GM18507 (cell line): ENCODE results near the gene PPFIA3.
"Not testable (repeated sequence)": the region's sequence is repeated elsewhere in the genome, so short reads cannot be mapped to it uniquely, and the experiment has no call there.

Experiments used
- DNase-seq: peaks from one replicate; pipeline ENCODE4 v3.0.0; 2011; ENCODE audit warnings: low read depth; ENCODE audit not compliant: insufficient read length; ENCODE audit errors: extremely low spot score
- FAIRE-seq: peaks from 2 replicates; lab custom pipeline; 2011; peaks lifted over from hg19 to GRCh38; lab: Jason Lieb, UNC

PPFIA3 gene

DNA sequence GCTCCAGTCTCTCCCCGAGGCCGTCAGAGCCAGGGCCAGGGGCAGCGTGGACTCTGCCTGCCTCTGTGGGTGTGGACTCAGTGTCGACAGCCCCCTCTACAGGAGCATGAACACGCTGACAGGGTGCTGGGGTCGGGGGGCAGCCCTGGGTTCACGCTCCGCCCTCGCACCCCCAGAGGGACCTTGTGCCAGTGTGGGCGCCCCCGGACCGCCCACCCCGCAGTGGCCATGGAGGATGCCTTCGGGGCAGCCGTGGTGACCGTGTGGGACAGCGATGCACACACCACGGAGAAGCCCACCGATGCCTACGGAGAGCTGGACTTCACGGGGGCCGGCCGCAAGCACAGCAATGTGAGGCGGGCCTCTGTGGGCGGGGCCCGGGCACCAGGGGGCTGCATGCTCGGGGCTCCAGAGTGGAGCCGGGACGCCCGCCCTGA lies 46.5 kb downstream of the PPFIA3 start:
- DNase-seq (no peak), FAIRE-seq (no peak)

DNA sequence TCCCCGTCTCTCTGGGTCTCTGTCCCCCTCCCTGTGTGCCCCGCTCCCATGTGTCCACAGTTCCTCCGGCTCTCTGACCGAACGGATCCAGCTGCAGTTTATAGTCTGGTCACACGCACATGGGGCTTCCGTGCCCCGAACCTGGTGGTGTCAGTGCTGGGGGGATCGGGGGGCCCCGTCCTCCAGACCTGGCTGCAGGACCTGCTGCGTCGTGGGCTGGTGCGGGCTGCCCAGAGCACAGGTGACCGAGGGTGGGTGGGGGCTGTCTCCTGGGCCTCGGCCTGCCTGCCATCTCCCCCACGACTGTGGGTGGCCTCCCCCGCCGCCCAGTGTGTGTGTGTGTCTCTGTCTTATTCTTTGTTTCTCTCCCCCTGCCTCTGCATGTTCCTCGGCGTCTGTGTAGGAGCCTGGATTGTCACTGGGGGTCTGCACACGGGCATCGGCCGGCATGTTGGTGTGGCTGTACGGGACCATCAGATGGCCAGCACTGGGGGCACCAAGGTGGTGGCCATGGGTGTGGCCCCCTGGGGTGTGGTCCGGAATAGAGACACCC lies 48.6 kb downstream of the PPFIA3 start:
- FAIRE-seq, result no peak
- DNase-seq, result no peak

DNA sequence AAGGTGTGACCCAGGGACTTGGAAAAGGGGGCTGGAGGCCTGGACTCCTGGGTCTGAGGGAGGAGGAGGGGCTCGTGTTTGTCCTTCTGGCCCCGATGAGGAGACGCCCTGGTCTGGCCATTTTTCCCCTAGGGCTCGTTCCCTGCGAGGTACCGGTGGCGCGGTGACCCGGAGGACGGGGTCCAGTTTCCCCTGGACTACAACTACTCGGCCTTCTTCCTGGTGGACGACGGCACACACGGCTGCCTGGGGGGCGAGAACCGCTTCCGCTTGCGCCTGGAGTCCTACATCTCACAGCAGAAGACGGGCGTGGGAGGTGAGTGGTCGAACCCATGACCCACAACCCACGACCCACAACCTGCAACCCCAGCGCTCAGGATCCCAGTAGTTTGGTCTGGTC lies 49.1 kb downstream of the PPFIA3 start:
- FAIRE-seq, result no peak

DNA sequence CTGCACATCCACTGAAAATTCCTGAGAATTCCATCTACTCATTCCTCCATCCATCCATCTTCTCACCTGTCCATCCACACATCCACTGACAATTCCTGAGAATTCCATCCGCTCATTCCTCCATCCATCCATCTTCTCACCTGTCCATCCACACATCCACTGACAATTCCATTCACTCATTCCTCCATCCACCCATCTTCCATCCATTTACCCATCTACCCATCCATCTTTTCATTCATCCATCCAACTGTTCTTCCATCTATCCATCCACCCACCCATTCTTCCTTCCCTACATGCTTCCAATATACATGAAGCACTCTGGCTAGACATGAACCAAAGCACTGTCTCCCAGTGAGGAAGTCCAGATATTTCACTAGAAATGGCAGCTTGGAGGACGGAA lies 53.9 kb downstream of the PPFIA3 start:
- no peak for FAIRE-seq
- DNase-seq, result no peak

More for the DNA sequence above, 49.1 kb downstream of the PPFIA3 start:
- no peak for DNase-seq

DNA sequence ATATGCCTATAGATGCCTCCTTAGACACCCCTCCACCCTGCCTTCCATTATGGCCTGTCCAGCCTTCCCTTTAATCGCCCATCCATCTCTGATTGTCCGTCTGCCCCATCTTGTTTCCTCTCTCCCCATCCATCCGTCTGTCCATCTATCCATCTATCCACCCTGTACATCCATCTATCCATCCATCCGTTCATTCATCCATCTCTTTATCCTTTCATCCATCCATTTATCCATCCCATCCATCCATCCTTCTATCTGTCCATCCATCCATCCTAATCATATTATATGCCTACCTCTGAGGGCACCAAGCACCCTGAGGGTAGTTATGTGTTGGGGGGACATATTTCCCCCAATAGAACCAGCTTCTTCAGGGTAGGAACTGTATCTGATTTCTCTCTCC lies 61.3 kb downstream of the PPFIA3 start:
- no peak for DNase-seq
- no peak for FAIRE-seq

DNA sequence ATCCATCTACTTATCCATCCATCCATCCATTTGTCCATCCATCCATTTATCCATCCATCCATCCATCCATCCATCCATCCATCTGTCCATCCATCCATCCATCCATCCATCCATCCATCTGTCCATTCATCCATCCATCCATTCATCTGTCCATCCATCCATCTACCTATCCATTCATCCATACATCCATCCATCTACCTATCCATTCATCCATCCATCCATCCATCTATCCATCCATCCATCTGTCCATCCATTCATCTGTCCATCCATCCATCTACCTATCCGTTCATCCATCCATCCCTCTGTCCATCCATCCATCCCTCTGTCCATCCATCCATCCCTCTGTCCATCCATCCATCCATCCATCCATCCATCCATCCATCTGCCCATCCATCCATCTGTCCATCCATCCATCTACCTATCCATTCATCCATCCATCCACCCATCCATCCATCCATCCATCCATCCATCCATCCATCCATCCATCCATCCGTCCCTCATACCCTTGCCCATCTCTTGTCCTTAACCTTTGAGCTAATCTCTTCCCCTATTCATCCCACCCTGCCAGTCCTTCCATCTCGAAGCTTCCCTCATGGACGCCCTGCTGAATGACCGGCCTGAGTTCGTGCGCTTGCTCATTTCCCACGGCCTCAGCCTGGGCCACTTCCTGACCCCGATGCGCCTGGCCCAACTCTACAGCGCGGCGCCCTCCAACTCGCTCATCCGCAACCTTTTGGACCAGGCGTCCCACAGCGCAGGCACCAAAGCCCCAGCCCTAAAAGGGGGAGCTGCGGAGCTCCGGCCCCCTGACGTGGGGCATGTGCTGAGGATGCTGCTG lies 62.9 kb downstream of the PPFIA3 start:
- not testable (repeated sequence) for DNase-seq, FAIRE-seq

DNA sequence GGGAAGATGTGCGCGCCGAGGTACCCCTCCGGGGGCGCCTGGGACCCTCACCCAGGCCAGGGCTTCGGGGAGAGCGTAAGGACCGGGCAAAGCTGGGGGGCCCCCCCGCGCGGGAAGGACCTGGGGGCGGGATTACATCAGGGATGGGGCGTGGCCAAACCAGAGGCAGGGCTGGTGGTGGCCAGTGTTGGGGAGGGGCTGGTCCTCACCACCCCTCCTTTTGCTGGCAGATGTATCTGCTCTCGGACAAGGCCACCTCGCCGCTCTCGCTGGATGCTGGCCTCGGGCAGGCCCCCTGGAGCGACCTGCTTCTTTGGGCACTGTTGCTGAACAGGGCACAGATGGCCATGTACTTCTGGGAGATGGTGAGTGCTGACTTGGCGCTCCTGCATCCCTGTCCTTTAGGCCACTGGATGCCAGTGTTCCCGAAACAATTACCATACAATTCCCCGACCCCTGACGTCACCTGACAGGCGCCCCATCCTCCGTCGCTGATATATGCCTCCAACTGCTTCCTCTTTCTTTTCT lies 63.6 kb downstream of the PPFIA3 start:
- FAIRE-seq, result no peak
- no peak for DNase-seq

DNA sequence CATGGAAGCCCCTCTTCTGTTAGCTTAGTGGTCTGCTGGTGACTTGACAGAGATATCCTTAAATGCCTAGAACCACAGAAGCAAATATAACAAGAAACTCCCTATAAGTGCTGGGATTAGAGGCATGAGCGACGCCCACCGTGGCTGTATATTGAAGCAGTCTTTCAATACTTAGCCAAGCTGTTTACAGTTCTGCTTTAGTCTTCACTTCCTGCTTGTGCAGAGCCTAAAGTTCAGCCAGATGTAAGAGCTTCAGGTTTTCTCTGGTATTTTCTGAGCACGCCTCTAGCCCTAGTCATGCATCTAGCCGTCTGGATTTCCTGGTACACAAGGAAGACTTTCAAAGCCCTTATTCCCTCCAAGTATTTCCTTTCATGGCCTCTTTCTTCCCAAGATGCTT lies 66.8 kb downstream of the PPFIA3 start:
- no peak for FAIRE-seq
- DNase-seq, result no peak

DNA sequence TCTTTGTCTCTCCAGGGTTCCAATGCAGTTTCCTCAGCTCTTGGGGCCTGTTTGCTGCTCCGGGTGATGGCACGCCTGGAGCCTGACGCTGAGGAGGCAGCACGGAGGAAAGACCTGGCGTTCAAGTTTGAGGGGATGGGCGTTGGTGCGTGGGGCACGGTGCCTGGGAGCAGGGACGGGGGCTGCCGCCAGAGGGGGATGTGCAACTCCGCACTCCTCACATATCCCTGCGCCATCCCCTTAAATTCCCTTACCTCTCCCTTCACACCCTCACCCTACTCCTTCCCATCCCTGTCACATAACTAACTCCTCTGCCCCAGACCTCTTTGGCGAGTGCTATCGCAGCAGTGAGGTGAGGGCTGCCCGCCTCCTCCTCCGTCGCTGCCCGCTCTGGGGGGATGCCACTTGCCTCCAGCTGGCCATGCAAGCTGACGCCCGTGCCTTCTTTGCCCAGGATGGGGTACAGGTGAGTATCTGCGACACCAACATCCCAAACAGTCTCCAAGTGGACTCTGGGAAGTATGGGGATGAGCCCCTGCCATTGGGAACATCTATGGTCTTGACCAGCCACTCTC lies 69.4 kb downstream of the PPFIA3 start:
- no peak for FAIRE-seq
- DNase-seq, result no peak

DNA sequence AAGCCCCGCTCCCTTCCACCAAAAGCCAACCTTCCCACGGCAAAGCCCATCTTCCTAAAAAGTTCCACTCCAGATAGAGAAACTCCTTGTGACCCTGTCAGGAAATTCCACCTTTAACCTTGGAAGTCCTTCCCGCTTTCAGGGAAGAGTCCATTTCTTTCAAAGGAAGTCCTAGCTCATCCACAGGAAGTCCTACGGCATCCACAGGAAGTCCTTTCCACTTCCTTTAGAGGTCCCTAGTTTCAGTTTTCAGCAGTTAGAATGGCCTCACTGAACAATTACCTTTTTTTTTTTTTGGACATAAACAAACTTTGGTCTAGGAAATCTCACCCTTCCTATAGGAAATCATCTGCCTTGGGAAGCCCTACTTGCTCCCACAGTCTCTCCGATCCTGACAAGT lies 69.9 kb downstream of the PPFIA3 start:
- FAIRE-seq, result no peak
- no peak for DNase-seq

DNA sequence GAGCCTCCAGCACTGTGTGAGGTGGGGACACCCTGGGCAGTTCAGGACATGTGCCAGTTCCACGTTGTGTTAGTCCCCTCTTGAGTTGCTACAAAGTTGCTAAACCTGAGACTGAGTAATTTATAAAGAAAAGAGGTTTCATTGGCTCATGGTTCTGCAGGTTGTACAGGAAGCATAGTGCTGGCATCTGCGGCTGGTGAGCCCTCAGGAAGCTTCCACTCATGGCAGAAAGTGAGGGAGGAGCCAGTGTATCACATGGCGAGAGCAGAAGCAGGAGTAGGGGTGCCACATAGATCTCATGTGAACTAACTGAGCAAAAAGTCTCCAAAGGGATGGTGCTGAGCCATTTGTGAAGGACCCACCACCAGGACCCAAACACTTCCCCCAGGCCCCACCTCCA lies 71.4 kb downstream of the PPFIA3 start:
- DNase-seq, result no peak
- no peak for FAIRE-seq

DNA sequence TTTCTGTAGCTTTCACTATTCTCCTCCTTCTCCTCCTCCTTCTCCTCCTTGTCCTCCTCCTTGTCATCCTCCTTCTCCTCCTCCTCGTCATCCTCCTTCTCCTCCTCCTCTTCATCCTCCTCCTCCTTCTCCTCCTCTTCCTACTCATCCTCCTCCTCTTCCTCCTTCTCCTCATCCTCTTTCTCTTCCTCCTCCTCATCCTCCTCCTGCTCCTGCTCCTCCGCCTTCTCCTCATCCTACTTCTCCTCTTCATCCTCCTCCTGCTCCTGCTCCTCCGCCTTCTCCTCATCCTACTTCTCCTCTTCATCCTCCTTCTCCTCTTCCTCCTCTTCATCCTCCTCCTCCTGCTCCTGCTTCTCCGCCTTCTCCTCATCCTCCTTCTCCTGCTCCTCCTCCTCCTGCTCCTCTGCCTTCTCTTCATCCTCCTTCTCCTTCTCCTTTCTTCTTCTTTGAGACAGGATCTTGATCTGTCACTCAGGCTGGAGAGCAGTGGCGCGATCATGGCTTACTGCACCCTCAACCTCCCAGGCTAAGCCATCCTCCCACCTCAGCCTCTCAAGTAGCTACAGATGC lies 74.6 kb downstream of the PPFIA3 start:
- DNase-seq (no peak), FAIRE-seq (no peak)

DNA sequence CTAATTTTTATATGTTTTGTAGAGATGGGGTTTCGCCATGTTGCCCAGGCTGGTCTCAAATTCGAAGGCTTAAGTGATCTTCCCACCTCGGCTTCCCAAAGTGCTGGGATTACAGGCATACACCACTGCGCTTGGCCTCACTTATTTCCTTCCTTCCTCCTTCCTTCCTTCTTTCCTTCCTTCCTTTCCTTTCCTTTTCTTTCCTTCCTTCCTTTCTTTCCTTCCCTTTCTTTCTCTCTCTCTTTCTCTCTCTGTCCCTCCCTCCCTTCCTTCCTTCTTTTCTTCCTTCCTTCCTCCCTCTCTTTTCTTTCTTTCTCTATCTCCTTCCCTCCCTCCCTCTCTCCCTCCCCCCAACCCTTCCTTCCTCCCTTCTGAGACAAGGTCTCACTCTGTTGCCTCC lies 75.1 kb downstream of the PPFIA3 start:
- FAIRE-seq (no peak), DNase-seq (no peak)

DNA sequence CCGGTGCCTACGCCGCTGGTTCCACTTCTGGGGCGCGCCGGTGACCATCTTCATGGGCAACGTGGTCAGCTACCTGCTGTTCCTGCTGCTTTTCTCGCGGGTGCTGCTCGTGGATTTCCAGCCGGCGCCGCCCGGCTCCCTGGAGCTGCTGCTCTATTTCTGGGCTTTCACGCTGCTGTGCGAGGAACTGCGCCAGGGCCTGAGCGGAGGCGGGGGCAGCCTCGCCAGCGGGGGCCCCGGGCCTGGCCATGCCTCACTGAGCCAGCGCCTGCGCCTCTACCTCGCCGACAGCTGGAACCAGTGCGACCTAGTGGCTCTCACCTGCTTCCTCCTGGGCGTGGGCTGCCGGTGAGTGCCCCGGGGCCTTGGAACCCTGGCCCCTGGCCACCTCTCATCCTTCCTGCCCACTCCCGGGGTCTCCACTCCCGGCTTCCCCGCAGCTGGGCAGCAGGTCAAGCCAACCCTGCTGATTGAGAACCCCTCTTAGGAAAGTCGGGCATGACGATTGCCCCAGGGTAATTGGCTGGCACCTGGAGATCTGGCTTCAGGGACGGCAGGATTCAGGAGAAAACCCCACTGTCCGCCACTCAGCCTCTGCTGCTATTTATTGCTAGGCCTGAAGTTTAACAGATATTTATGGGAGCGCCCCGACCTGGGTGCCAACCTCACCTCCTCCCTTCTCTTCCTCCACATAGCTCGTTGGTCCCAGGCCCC lies 77.3 kb downstream of the PPFIA3 start:
- DNase-seq, result no peak
- no peak for FAIRE-seq

DNA sequence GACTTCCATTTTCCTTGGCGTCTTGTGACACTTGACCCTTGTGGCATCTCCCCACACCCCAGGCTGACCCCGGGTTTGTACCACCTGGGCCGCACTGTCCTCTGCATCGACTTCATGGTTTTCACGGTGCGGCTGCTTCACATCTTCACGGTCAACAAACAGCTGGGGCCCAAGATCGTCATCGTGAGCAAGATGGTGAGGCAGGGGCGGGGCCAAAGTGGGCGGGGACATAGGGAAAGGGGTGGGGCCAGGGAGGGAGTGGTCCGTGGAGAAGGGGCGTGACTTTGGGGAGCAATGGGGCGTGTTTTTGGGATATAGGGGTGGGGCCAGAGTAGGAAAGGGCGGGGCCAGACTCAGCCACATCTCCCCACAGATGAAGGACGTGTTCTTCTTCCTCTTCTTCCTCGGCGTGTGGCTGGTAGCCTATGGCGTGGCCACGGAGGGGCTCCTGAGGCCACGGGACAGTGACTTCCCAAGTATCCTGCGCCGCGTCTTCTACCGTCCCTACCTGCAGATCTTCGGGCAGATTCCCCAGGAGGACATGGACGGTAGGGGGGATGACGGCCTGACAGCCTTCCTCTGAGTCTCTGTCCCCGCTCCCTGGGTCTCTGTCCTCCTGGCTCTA lies 81.0 kb downstream of the PPFIA3 start:
- DNase-seq (no peak), FAIRE-seq (no peak)
